Left ventricle myocardium inferior (tissue), 1 donor: Measurements from ENCODE around the gene IL32. TPM values are rescaled to one million over a fixed set of nuclear protein-coding genes. Genes with fewer than 3 reads are reported as not detected.

Experiments
- DNase-seq: peaks from one replicate; pipeline ENCODE4 v3.0.0-alpha.2; 2020
- H3K27ac ChIP-seq: fragments of 200-600 bp; replicated peaks from 2 replicates; pipeline ENCODE4 v1.8.0; 2021
- H3K27me3 ChIP-seq: fragments of 200-600 bp; 2 replicates; pipeline ENCODE4 v1.8.0; 2021; ENCODE audit warnings: low read depth
- H3K36me3 ChIP-seq: fragments of 200-600 bp; 2 replicates; pipeline ENCODE4 v1.8.0; 2021
- H3K4me1 ChIP-seq: fragments of 200-600 bp; 2 replicates; pipeline ENCODE4 v1.8.0; 2021
- H3K4me3 ChIP-seq: fragments of 200-600 bp; 2 replicates; pipeline ENCODE4 v1.8.0; 2021; ENCODE audit warnings: mild to moderate bottlenecking, moderate library complexity
- H3K9me3 ChIP-seq: fragments of 200-600 bp; replicated peaks from 2 replicates; pipeline ENCODE4 v1.8.0; 2021
- CTCF ChIP-seq: fragments of 200-600 bp; IDR thresholded peaks from 2 replicates; pipeline ENCODE4 v1.8.0; 2021; ENCODE audit warnings: antibody characterized with exemption, mild to moderate bottlenecking, borderline replicate concordance
- intact Hi-C: fragments of 100-400 bp; cut with micrococcal nuclease; formaldehyde crosslinking; loops from one replicate; pipeline ENCODE4 v1.11.0; 2022
- total RNA-seq: library from RNA; stranded (reverse); fragmentation: NEBNext Ultra II Directional; extraction: Animal tissue kit (Norgen Biotek cat#: 25700); gene quantifications from one replicate; pipeline ENCODE4 v1.2.1, GENCODE V29; 2021
- donor health status: DM: no; HTN: yes; CAD: no; lungs with severe emphysema.

IL32 gene
- total RNA-seq, 1 donor from 2014 or later = 36.3 TPM

GRCh38 chr16:3038256-3038655 lies 27.2 kb upstream of the IL32 start:
- H3K4me3 ChIP-seq = no peak overlapping the region
- intact Hi-C loops = no loop called here
- H3K36me3 ChIP-seq = no peaks in the 10 kb centered on the region
- peaks cover 9% of the 10 kb centered on the region for H3K4me1 ChIP-seq
- no peak for TF ChIP-seq CTCF
- peaks cover 99% of the 10 kb centered on the region for H3K27me3 ChIP-seq
- no peak overlapping the region for H3K27ac ChIP-seq
- H3K9me3 ChIP-seq = no peaks in the 10 kb centered on the region
- DNase-seq = no peak

GRCh38 chr16:3038896-3039295 lies 26.5 kb upstream of the IL32 start:
- Histone ChIP-seq H3K36me3 (no peaks in the 10 kb centered on the region), H3K4me1 (peaks cover 9% of the 10 kb centered on the region), H3K27ac (no peak overlapping the region), H3K9me3 (no peaks in the 10 kb centered on the region), H3K27me3 (peaks cover 99% of the 10 kb centered on the region), H3K4me3 (no peak overlapping the region)
- TF ChIP-seq CTCF = no peak
- no peak for DNase-seq
- intact Hi-C loops = no loop called here

GRCh38 chr16:3042376-3042775 lies 23.1 kb upstream of the IL32 start:
- H3K36me3 ChIP-seq = no peaks in the 10 kb centered on the region
- no peak overlapping the region for H3K4me3 ChIP-seq
- H3K27ac ChIP-seq = no peak overlapping the region
- no peak for DNase-seq
- intact Hi-C loops = no loop called here
- TF ChIP-seq CTCF = no peak
- H3K9me3 ChIP-seq = no peaks in the 10 kb centered on the region
- peaks cover 99% of the 10 kb centered on the region for H3K27me3 ChIP-seq
- peaks cover 22% of the 10 kb centered on the region for H3K4me1 ChIP-seq

- Histone ChIP-seq H3K36me3 (no peaks in the 10 kb centered on the region), H3K27me3 (peaks cover 99% of the 10 kb centered on the region), H3K4me3 (no peak overlapping the region), H3K27ac (no peak overlapping the region), H3K9me3 (no peaks in the 10 kb centered on the region), H3K4me1 (peaks cover 22% of the 10 kb centered on the region)
- DNase-seq = no peak
- TF ChIP-seq CTCF = no peak
- intact Hi-C loops = no loop called here
Measured at GRCh38 chr16:3044708-3045107, 20.7 kb upstream of the IL32 start.

GRCh38 chr16:3045758-3046640 lies 19.4 kb upstream of the IL32 start, which contains the start of gene MMP25:
Gene MMP25, plus strand, starts transcription at chr16:3046561. Its CDS starts 357 bp downstream, at chr16:3046918.
- no peaks in the 10 kb centered on the region for H3K9me3 ChIP-seq
- DNase-seq = no peak
- TF ChIP-seq CTCF = no peak
- H3K36me3 ChIP-seq = no peaks in the 10 kb centered on the region
- no peak within 1 kb of the TSS for H3K27ac ChIP-seq
- H3K27me3 ChIP-seq = peaks cover 98% of the 10 kb centered on the region
- intact Hi-C loops = no loop called here
- H3K4me3 ChIP-seq = peak within 1 kb of the TSS; percentile 69
- peaks cover 22% of the 10 kb centered on the region for H3K4me1 ChIP-seq
